ENCODE measurements around the gene TMEM272. TPM values are rescaled to one million over a fixed set of nuclear protein-coding genes. Genes with fewer than 3 reads are reported as not detected.

TMEM272 gene
- total RNA-seq, 4 donors from 2014 or later, result not detected

DNA sequence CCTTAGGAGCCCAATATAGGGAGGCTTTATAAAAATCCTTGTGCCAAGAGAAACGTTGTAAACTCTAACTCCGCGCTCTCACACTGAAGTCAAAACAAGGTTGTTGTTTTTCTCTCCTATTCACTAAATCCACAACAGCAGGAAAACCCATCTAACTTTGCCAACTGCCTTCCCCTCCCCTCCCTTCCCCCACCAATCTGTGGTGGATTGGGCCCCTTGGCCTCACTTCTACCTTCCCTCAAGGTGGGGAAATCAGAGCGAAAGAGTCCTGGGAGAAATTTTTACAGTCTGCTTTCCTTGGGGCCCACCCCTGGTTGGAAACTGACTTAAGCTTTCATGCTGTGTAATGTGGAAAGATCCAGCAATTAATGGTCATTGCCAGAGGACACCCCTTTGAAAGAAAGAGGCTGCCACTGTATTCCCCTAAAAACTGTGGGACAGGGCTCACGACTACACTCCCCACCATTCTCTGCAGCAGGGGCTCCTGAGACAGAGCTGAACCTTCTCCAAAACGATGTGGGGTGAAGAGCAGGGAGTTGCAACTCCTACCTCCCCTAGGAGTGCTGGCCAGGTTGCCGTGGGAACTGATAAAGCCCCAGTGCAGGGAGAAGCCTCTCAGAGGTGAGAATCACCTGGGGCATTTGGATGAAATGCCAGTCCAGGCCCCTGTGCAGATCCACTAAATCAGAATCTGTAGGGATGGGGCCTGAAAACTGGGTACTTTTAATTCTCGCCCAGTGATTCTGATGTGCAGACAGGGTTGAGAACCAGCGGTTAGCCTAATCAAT is 42.2 kb downstream of the TMEM272 start:
- TF ChIP-seq, protein P1, sequence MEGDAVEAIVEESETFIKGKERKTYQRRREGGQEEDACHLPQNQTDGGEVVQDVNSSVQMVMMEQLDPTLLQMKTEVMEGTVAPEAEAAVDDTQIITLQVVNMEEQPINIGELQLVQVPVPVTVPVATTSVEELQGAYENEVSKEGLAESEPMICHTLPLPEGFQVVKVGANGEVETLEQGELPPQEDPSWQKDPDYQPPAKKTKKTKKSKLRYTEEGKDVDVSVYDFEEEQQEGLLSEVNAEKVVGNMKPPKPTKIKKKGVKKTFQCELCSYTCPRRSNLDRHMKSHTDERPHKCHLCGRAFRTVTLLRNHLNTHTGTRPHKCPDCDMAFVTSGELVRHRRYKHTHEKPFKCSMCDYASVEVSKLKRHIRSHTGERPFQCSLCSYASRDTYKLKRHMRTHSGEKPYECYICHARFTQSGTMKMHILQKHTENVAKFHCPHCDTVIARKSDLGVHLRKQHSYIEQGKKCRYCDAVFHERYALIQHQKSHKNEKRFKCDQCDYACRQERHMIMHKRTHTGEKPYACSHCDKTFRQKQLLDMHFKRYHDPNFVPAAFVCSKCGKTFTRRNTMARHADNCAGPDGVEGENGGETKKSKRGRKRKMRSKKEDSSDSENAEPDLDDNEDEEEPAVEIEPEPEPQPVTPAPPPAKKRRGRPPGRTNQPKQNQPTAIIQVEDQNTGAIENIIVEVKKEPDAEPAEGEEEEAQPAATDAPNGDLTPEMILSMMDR (IDR thresholded peaks at IDR 0.05; ENCODE audit: low read depth), result no peak

DNA sequence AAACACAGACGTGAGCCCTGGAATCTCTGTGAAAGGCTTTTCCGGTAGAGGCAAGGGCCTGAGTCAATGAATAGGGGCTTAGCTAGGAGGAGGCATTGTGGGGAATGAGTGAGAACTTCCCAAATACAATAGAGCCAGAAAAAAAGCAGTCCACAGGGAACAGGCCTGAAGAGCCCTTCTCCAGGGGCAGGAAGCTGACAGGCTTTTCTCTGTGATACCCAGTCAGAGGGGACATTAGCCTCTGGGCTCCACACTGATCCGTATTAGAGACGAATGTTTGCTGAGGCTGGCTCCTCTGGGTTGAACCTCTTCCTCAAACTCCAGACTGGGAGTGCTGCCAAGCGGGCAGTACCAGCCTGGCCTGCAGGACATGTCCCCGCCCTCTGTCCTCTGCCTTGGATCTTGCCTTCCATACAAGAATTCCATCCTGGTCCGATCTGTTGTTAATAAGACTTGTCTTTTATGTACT is 43.3 kb downstream of the TMEM272 start:
- TF ChIP-seq, protein P1 (IDR thresholded peaks at IDR 0.05; ENCODE audit: low read depth), result no peak

DNA sequence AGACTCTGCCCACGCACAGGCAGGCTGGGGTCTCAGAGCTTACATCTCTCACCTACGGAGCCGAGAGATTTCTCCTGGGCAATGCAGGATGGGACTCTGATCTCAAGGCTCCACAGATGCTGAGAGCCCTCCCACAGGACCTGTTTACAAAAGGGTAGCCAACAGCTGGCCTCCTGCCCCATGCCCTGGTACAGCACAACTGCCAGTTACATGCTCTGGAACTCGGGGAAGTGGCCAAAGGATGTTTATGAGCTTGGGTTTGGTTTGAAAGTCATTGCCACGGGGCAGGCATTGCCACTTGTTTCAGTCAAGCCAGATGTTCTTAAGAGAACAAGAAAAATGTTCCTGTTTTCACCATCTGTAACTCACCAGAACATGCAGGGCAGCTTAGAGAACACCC is 44.5 kb downstream of the TMEM272 start:
- TF ChIP-seq, protein P1 (IDR thresholded peaks at IDR 0.05; ENCODE audit: low read depth), result no peak

DNA sequence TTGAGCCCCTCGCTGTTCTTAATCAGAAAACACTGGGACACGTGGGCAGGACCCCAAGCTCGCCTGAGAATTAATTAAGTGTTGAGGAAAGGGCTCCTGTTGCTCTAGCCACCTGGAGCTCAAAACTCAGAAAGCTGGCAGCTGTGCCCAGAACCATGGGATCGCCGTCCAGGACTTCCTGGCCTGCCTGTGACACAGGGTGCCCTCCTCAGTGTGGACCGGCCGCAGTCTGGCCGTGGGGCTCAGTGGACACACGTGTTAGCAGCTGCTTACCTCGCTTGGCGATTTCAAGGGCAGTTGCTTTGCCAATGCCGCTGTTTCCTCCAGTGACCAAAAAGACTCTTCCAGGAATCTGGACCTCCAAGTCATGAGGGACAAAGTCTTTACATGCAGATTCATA is 45.7 kb downstream of the TMEM272 start:
- TF ChIP-seq, protein P1 (IDR thresholded peaks at IDR 0.05; ENCODE audit: low read depth), result no peak

DNA sequence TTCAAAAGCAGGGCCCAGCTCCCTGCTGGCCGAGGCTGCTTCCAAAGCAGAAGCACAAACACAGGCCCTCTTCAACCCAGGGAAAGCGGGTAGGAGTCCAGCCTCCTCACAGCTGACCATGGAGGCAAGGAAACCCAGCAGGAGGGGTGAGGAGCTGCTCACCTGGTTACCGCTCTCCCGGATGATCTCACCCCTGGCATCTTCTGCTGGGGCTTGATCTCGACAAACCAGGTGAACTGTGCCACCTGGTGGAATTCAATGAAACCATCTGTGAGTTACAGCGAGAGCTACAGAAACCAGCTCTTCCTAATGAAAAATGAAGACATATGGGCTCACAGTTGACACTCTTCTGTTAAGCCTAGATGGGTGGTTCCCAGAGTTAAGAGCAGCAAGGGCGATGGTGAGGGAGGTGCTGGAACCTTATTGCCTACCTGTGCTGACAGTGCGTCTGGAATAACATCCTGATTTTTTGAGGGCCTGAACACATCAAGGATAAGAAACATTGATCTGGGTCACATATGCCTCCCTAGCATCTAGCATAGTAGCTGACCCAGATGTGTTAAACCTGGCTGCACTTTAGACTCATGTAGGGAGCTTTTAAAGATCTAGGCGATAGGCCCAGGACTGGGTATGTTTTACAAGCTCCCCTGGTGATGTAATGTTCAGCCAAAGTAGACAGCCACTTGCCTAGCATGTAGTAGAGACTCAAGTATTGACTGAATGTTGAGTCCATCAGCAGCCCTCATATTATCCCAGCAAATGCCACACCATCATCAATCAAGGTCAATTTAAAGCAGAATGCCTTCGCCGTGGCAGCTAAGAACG is 47.1 kb downstream of the TMEM272 start:
- TF ChIP-seq, protein P1 (IDR thresholded peaks at IDR 0.05; ENCODE audit: low read depth), result no peak

DNA sequence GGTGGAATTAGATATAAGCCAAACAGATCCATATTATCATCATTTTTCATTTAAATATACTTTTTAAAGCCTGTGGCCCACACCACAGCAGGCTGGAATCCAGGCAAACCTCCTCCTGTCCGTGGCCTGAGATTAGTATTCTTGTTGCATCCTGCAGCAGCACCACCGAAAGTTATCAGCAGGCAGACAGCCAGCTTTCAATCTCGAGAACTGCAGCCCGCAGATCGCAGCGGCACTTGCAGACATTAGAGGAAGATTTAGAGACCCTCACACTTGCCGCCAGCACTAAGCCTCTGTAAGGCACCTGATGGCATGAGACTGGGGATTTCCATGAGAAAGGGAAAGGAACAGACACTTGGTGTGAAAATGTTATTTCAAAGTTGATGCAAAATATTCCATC is 48.4 kb downstream of the TMEM272 start:
- TF ChIP-seq, protein P1 (IDR thresholded peaks at IDR 0.05; ENCODE audit: low read depth), result no peak

DNA sequence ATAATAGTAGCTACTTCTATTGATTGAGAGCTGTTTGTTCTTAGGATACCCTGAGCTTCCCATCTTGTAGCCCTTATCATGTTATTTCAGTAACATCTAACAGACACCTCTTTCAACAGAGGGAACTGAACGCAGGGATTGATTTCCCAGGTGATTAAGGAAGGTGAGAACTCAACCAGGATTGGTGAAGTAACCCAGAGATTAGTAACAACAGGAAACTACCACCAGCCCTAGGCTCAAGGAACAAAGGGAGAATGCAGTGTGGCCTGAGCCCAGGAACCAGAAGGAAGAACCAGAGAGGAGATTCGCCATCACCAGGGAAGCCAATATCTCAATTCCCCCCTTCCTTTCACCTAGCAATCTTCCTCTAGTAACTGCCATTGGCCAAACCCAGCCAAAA is 49.6 kb downstream of the TMEM272 start:
- TF ChIP-seq, protein P1 (IDR thresholded peaks at IDR 0.05; ENCODE audit: low read depth), result no peak

All from subcutaneous adipose tissue (tissue), 4 donors.